Transverse colon (tissue), 3 donors: ENCODE data around the gene PET100.

Source experiments
- POLR2A ChIP-seq: fragments of 450-650 bp; IDR thresholded peaks from one replicate; pipeline ENCODE4 v1.6.1; 2016; ENCODE audit warnings: antibody characterized with exemption, mild to moderate bottlenecking, moderate library complexity
- TF ChIP-seq, protein P1 (sequence below), 5 experiments: fragments of 200-600 bp in 3 of 5; fragments of 450-650 bp in 2 of 5; sonication (generic) in 3 of 5; IDR thresholded peaks; 1 replicate in 2 of 5; 2 replicates in 3 of 5; pipeline ENCODE4 v1.5.1; 2016 to 2017; ENCODE audit warnings: antibody characterized with exemption in 5 of 5, inconsistent platforms in 3 of 5, mild to moderate bottlenecking in 2 of 5, moderate library complexity in 1 of 5

DNA sequence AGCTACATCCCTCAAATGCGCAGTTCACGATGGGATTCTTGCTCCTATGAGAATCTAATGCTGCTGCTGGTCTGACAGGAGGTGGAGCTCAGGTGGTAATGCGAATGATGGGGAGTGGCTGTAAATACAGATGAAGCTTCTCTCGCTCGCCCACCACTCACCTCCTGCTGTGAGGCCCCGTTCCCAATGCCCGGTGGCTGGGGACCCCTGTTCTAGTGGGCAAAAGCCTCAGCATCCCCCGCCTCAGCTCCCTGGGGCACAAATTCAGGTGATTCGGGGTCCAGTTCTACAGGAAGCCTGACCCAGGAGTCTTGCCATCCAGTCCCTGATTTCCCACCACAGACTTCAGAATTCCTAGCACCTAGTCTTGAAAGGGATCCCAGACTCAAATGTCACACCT lies 42.9 kb downstream of the PET100 start:
- TF ChIP-seq, protein P1, sequence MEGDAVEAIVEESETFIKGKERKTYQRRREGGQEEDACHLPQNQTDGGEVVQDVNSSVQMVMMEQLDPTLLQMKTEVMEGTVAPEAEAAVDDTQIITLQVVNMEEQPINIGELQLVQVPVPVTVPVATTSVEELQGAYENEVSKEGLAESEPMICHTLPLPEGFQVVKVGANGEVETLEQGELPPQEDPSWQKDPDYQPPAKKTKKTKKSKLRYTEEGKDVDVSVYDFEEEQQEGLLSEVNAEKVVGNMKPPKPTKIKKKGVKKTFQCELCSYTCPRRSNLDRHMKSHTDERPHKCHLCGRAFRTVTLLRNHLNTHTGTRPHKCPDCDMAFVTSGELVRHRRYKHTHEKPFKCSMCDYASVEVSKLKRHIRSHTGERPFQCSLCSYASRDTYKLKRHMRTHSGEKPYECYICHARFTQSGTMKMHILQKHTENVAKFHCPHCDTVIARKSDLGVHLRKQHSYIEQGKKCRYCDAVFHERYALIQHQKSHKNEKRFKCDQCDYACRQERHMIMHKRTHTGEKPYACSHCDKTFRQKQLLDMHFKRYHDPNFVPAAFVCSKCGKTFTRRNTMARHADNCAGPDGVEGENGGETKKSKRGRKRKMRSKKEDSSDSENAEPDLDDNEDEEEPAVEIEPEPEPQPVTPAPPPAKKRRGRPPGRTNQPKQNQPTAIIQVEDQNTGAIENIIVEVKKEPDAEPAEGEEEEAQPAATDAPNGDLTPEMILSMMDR (IDR thresholded peaks at IDR 0.05) = no peak
- no peak for TF ChIP-seq POLR2A
